ENCODE data around the gene C2orf78. TPM values are rescaled to one million over a fixed set of nuclear protein-coding genes. Genes with fewer than 3 reads are reported as not detected.
"Not testable (repeated sequence)": the region's sequence is repeated elsewhere in the genome, so short reads cannot be mapped to it uniquely, and the experiment has no call there.

Gene C2orf78
- total and polyA plus RNA-seq, 8 donors, result not detected

DNA sequence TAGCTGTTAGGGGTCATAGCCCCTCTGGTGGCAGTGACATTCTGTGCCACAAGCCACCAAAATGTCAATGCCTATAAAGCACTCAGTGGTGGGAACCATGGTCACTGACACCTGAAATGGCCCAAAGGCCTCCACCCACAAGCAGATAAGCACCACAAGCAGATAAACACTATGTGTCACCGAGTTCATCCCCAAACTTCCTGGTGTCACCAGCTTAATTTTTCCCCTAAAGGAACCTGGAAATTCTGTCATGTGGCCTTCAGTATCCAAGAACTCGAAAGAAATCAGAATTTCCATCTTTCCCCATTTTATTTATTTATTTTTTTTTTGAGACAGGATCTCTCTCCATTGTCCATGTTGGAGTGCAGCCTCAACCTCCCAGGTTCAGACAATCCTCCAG lies 43.2 kb upstream of the C2orf78 start:
- Histone ChIP-seq H3K4me3 (no peak overlapping the region), H3K27ac (no peak overlapping the region), H3K36me3 (no peaks in the 10 kb centered on the region), H3K27me3 (no peaks in the 10 kb centered on the region), H3K9me3 (no peaks in the 10 kb centered on the region), H3K4me1 (peaks cover 0 to 7% (median 6%) of the 10 kb centered on the region in 3 donors)
- intact Hi-C loops (cut with DNase I), result no loop called here
- FAIRE-seq, result no peak
- DNase-seq, result no peak
- WGBS, 2 donors, result 80 to 86% methylated on average over 2 of the region's 2 CpGs
- TF ChIP-seq, protein P1, sequence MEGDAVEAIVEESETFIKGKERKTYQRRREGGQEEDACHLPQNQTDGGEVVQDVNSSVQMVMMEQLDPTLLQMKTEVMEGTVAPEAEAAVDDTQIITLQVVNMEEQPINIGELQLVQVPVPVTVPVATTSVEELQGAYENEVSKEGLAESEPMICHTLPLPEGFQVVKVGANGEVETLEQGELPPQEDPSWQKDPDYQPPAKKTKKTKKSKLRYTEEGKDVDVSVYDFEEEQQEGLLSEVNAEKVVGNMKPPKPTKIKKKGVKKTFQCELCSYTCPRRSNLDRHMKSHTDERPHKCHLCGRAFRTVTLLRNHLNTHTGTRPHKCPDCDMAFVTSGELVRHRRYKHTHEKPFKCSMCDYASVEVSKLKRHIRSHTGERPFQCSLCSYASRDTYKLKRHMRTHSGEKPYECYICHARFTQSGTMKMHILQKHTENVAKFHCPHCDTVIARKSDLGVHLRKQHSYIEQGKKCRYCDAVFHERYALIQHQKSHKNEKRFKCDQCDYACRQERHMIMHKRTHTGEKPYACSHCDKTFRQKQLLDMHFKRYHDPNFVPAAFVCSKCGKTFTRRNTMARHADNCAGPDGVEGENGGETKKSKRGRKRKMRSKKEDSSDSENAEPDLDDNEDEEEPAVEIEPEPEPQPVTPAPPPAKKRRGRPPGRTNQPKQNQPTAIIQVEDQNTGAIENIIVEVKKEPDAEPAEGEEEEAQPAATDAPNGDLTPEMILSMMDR (IDR thresholded peaks at IDR 0.05), result no peak
- ATAC-seq, result no peak

DNA sequence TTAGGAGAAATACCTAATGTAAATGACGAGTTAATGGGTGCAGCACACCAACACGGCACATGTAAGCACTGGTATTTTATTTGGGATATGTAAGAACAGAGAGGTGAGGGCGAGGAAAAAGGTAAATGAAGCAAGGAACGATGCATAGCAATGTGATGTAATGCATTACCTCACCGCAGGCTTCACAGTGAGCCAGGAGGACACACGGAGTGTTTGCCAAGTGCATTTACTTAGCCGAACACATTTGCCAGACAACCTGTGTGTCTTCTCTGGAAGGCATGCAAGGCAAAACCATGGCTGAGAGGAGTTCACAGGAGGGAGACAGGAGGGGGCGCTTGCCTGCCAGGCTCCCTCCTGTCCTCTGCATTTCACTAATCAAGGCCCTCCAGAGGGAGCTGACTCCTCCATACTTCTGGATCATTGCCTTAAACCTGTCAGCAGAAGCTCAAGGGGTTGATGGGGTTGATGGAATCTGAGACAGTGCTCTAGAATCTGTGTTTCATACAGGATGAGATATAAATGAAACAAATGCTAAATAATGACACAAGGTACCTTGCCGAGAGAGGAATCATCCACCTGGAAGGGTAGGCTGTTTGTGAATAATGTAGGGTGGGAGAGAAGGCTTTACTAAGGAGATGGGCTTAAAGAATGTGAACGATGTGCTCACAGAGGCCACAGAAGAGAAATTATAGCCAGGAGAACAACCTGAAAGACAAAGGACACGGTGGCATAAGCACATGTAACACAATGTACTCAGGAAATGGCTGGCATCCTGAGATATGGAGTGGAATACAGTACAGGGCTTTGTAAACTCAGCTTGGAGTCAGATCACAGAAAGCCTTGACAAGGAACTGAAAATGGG lies 37.7 kb upstream of the C2orf78 start:
- ATAC-seq, result no peak
- WGBS, 2 donors, result 93 to 94% methylated on average over 11 of the region's 11 CpGs
- no peak overlapping the region for H3K4me3 ChIP-seq
- H3K9me3 ChIP-seq, result no peaks in the 10 kb centered on the region
- peaks cover 0 to 6% (median 0%) of the 10 kb centered on the region in 3 donors for H3K36me3 ChIP-seq
- no peaks in the 10 kb centered on the region for H3K27me3 ChIP-seq
- no peak for DNase-seq
- H3K27ac ChIP-seq, result no peak overlapping the region
- H3K4me1 ChIP-seq, result no peaks in the 10 kb centered on the region
- TF ChIP-seq, protein P1 (IDR thresholded peaks at IDR 0.05), result no peak
- intact Hi-C loops (cut with DNase I), result no loop called here
- no peak for FAIRE-seq

DNA sequence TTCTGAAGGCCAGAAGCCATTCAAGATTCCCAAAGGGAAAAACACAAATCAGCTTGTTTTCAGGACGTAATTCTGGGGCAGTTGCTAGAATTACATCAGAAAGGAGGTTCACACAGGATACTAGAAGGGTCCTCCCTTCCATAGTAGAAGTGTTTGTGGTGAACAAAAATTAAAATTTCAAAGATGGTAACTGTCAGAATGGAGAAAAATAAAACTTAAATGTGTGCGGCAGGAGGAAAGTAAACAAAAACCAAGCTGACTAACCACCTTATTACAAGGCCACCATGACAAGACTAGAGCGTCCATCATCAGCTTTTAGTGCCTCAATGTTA lies 37.1 kb upstream of the C2orf78 start:
- intact Hi-C loops (cut with DNase I), result no loop called here
- TF ChIP-seq, protein P1 (IDR thresholded peaks at IDR 0.05), result no peak
- ATAC-seq (no peak), DNase-seq (no peak), FAIRE-seq (no peak)
- no peak overlapping the region for H3K4me3 ChIP-seq
- no peaks in the 10 kb centered on the region for H3K27me3 ChIP-seq
- WGBS, 2 donors, result 92% methylated on average over 3 of the region's 3 CpGs
- H3K36me3 ChIP-seq, result peaks cover 0 to 6% (median 0%) of the 10 kb centered on the region in 3 donors
- H3K9me3 ChIP-seq, result no peaks in the 10 kb centered on the region
- H3K4me1 ChIP-seq, result no peaks in the 10 kb centered on the region
- no peak overlapping the region for H3K27ac ChIP-seq

DNA sequence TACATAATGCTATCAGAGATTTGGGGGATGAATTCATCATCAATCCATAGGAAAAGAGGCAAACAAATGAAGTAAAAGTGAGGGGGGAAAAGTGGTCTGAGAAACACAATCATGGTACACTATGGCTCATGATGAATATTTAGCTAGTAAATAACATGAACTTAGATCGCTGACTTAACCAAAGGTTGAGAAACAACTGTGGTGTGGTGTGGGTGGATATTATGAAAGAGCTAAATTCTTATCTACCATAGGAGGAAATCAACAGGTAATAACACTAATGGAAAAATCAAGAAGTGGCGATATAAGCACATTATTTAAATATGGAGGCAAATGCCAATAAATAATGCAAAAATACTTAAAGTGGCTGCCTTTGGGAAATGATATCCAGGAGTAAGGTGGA lies 34.7 kb upstream of the C2orf78 start:
- FAIRE-seq, result no peak
- intact Hi-C loops (cut with DNase I), result no loop called here
- Histone ChIP-seq H3K4me1 (no peaks in the 10 kb centered on the region), H3K27ac (no peak overlapping the region), H3K36me3 (peaks cover 0 to 6% (median 0%) of the 10 kb centered on the region in 3 donors), H3K9me3 (no peaks in the 10 kb centered on the region), H3K4me3 (no peak overlapping the region), H3K27me3 (no peaks in the 10 kb centered on the region)
- no peak for ATAC-seq
- WGBS, 2 donors, result 92 to 93% methylated on average over 2 of the region's 2 CpGs
- TF ChIP-seq, protein P1 (IDR thresholded peaks at IDR 0.05), result no peak
- DNase-seq, result no peak

DNA sequence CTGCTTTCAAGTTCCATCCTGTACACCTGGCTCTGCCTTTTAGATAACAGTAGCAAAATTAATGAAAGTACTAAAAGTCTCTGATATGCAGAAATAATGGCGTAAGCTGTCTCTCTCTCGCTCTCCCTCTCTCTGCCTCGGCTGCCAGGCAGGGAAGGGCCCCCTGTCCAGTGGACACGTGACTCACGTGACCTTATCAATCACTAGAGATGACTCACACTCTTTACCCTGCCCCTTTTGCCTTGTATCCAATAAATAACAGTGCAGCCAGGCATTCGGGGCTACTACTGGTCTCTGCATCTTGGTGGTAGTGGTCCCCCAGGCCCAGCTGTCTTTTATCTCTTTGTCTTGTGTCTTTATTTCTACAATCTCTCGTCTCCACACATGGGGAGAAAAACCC lies 29.7 kb upstream of the C2orf78 start:
- H3K36me3 ChIP-seq; intact Hi-C loops (cut with DNase I); FAIRE-seq; H3K27ac ChIP-seq; H3K4me3 ChIP-seq; DNase-seq; H3K9me3 ChIP-seq; ATAC-seq; H3K4me1 ChIP-seq; H3K27me3 ChIP-seq: not testable (repeated sequence)
- WGBS, 2 donors, result 87 to 95% methylated on average over 7 of the region's 7 CpGs

Data from pancreas (tissue), 10 donors.